RWPE1 (cell line): ENCODE measurements around the gene HOXC11.

Experiments
- CTCF ChIA-PET: fragments of 350-600 bp; sonication (Branson Sonifier 250); formaldehyde crosslinking; extraction: SDS; loops from one replicate; lab custom pipeline; 2021; lab: Yijun Ruan, JAX
- POLR2A ChIA-PET: fragments of 400-600 bp; formaldehyde crosslinking; extraction: SDS; loops from one replicate; lab custom pipeline; 2020; ENCODE audit warnings: antibody characterized with exemption; ENCODE audit not compliant: low non-redundant PET; lab: Yijun Ruan, JAX
- DNase-seq: peaks from one replicate; pipeline ENCODE4 v3.0.0; 2012; ENCODE audit warnings: low spot score
- H3K27ac ChIP-seq: fragments of 450-650 bp; 2 replicates; pipeline ENCODE4 v1.5.1; 2017
- TF ChIP-seq, protein P1 (sequence below): fragments of 450-650 bp; conservative IDR thresholded peaks from 2 replicates; pipeline ENCODE4 v1.5.1; 2017; ENCODE audit warnings: low read depth, mild to moderate bottlenecking

The HOXC11 gene

DNA sequence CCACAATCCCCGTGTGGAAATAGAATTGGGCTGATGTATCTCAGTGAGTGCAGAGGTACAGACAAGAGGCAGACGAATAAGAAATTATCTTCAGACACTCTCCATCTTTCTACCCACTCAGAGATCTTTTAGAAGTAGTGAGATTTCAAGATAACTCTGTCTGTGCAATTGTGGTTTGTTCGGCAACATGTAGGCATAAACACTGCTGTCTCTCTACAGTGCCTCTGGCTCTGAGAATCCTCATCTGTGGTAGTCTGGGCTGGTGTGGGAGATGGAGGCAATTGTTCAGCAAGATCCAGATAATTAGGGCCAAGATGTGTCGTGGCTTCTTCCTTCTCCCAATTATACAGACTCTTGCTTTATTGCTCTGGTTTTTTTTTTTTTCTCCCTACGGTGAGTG lies 31.2 kb upstream of the HOXC11 start:
- ChIA-PET CTCF (no interaction called here), POLR2A (no interaction called here)
- no peak overlapping the region for H3K27ac ChIP-seq
- DNase-seq = no peak
- TF ChIP-seq, protein P1, sequence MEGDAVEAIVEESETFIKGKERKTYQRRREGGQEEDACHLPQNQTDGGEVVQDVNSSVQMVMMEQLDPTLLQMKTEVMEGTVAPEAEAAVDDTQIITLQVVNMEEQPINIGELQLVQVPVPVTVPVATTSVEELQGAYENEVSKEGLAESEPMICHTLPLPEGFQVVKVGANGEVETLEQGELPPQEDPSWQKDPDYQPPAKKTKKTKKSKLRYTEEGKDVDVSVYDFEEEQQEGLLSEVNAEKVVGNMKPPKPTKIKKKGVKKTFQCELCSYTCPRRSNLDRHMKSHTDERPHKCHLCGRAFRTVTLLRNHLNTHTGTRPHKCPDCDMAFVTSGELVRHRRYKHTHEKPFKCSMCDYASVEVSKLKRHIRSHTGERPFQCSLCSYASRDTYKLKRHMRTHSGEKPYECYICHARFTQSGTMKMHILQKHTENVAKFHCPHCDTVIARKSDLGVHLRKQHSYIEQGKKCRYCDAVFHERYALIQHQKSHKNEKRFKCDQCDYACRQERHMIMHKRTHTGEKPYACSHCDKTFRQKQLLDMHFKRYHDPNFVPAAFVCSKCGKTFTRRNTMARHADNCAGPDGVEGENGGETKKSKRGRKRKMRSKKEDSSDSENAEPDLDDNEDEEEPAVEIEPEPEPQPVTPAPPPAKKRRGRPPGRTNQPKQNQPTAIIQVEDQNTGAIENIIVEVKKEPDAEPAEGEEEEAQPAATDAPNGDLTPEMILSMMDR = no peak

DNA sequence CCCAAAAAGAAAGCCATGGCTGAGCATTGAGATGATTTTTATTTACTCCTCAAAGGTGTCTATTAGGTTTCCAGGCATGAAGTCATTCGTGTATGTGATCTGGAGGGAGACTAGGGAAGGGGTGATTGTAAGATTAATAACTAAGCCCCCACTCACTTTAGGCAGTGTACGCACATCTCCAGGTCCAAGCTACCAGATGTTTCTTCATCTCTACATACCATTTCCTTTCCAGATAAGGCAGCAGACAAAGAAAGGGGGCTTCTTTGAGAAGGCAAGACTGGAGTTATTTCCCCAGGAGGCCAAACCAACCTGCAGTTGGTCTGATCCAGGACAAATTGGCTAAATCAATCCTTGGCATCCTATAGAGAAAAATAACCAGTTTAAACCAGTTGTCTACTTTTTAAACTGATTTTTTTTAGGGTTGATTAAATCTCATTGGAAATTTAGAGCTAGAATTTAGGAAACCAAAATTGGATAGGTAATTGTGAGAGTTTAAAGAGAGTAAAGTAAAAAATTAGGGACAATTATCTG lies 30.4 kb upstream of the HOXC11 start:
- TF ChIP-seq, protein P1 = no peak
- H3K27ac ChIP-seq = no peak overlapping the region
- ChIA-PET POLR2A (interaction anchor here (0.6 kb wide), 1 partner anchor 66 kb away, joined by 3 read pairs; the partner anchor contains the start of gene HOXC8), CTCF (no interaction called here)
- DNase-seq = no peak

DNA sequence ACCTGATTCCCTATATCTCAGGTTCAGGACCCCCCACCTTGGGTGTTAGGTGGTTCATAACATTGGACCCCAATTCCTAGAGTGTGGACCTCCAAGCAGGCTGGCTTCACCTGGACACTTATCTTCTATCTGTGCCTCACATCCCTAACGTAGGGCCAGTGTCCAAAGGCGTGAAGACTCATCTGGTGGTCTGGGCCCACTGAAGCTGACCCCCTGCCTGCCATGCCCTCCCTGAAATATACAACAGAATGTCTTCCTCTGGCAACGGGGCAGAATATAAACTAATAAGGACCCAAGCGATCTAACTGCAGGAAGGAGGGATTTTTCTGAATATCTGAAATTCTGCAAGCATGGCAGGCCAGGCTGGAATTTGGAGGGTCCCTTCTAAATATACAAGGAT lies 28.7 kb upstream of the HOXC11 start:
- H3K27ac ChIP-seq = no peak overlapping the region
- ChIA-PET CTCF (interaction anchor here (1.0 kb wide), 1 partner anchor 198 kb away, joined by 3 read pairs; no protein-coding TSS in a partner anchor), POLR2A (interaction anchor here (0.5 kb wide), 1 partner anchor 30 kb away, joined by 6 read pairs; no protein-coding TSS in a partner anchor)
- no peak for DNase-seq
- TF ChIP-seq, protein P1 = no peak

DNA sequence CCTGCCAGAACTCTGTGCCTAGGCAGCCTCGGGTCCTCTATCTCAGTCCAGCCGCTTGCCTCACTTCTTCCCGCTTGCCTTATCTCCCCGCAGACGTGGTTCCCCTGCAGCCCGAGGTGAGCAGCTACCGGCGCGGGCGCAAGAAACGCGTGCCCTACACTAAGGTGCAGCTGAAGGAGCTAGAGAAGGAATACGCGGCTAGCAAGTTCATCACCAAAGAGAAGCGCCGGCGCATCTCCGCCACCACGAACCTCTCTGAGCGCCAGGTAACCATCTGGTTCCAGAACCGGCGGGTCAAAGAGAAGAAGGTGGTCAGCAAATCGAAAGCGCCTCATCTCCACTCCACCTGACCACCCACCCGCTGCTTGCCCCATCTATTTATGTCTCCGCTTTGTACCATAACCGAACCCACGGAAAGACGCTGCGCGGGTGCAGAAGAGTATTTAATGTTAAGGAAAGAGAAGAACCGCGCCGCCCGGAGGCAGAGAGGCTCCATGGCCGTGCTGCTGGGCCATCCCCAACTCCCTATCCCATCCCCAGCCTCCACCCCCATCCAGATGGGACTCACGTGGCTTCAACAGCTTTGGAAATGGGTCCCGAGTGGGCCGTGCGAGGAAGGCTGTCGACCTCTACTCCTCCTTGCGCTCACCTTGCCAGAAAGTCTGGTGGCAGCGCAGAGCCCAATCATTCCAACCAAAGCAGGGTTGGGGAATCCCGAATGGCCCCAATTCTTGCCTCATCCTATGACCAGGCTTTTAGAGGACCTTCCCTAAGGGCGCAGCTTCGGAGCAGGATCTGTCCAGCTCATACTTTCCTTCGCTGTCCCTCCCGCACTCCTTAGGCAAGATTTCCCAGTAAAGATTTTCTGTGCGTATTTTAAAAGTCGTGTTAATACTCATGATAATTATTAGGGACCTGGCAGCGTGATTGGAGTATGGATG lies 27.7 kb upstream of the HOXC11 start:
- TF ChIP-seq, protein P1 = no peak
- H3K27ac ChIP-seq = no peak overlapping the region
- no peak for DNase-seq
- CTCF ChIA-PET = interaction anchor here (0.7 to 1.0 kb wide), 2 partner anchors 162 to 199 kb away, joined by 3 to 4 read pairs; no protein-coding TSS in a partner anchor
- POLR2A ChIA-PET = no interaction called here

DNA sequence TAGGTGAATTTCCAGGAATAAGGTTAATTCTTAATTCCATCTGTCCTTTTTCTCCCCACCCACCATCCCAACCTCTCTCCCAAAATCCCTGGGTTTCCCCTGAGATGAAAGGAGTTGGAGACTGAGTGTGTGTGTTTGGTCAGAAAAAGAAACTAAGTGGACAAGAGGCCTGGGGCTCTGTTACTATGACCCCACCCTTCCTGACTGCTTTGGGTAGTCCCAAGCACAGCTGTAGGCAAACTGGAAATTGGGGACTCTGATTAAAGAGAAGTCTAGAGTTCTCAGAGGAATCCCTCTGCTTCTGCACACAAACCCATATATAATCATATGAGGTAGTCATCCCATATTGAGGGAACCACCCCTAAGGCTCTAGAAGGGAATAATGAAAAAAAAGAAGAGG lies 25.2 kb upstream of the HOXC11 start:
- TF ChIP-seq, protein P1 = no peak
- DNase-seq = no peak
- H3K27ac ChIP-seq = no peak overlapping the region
- CTCF ChIA-PET = no interaction called here
- POLR2A ChIA-PET = no interaction called here
